Measurements from ENCODE around the gene PPP6R1.

DNA sequence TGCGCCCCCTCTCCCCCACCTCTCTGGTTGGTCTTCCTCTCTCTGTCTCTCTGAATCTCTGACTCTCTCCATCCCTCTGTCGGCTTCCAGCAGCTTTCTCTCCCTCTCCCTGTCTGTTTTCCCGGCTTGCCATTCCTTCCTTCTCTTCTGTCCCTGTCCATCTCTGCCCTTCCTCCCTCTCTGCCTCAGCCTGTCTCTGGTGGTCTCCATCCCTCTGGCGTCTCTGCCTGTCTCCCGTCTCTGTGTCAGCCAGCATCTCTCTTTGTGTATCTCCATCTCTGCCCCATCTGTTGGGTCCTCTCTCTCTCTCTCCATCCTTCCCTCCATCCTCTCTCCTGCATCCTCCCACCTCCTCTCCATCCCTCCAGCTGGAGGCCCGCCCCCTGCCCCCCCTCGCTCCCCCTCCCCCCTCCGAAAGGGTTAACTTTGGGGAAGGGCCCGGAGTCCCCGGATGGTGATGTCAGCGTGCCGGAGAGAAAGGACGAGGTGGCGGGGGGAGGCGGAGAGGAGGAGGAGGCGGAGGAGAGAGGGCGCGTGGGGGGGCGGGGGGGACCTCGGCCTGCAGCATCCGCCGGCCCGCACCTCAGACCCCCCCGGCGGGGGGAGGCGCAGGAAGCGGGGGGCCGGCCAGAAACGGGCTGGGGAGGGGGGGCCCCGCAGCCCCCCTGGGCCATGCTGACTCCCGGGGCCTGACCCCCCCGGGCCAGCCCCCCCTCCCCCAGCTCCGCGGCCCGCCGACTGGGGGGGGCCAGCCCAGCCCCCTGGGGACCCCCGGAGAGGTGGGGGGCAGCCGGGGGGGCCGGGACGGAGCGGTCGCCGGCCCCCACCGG is 24.9 kb upstream of the PPP6R1 start, which contains the start of gene BRSK1:
- TF ChIP-seq POLR2A (IDR thresholded peaks at IDR 0.05), result no peak
- TF ChIP-seq, protein P1, sequence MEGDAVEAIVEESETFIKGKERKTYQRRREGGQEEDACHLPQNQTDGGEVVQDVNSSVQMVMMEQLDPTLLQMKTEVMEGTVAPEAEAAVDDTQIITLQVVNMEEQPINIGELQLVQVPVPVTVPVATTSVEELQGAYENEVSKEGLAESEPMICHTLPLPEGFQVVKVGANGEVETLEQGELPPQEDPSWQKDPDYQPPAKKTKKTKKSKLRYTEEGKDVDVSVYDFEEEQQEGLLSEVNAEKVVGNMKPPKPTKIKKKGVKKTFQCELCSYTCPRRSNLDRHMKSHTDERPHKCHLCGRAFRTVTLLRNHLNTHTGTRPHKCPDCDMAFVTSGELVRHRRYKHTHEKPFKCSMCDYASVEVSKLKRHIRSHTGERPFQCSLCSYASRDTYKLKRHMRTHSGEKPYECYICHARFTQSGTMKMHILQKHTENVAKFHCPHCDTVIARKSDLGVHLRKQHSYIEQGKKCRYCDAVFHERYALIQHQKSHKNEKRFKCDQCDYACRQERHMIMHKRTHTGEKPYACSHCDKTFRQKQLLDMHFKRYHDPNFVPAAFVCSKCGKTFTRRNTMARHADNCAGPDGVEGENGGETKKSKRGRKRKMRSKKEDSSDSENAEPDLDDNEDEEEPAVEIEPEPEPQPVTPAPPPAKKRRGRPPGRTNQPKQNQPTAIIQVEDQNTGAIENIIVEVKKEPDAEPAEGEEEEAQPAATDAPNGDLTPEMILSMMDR (IDR thresholded peaks at IDR 0.05), result no peak
